K562 (cell line): ENCODE results near the gene RNF17. TPM values are rescaled to one million over a fixed set of nuclear protein-coding genes. Genes with fewer than 3 reads are reported as not detected.
A peak's percentile ranks its signal among the peaks of the same experiment; 100 is the strongest.

Source experiments
- ARID2 ChIP-seq: fragments of 450-650 bp; IDR thresholded peaks from 2 replicates; pipeline ENCODE4 v1.6.1; 2017; ENCODE audit warnings: antibody characterized with exemption, mild to moderate bottlenecking
- ARNT ChIP-seq, 2 experiments: fragments of 450-650 bp; IDR thresholded peaks; 2 replicates each; pipeline ENCODE4 v1.6.1; 2016; ENCODE audit warnings: mild to moderate bottlenecking in 1 of 2
- BHLHE40 ChIP-seq: IDR thresholded peaks from 2 replicates; pipeline ENCODE4 v1.6.1; 2011; ENCODE audit warnings: low read length, improper control_type of control experiment
- CBFA2T3 ChIP-seq: fragments of 450-650 bp; IDR thresholded peaks from 2 replicates; pipeline ENCODE4 v1.6.1; 2017
- CTBP1 ChIP-seq: fragments of 450-650 bp; IDR thresholded peaks from 2 replicates; pipeline ENCODE4 v1.6.1; 2016; ENCODE audit warnings: borderline replicate concordance
- EHMT2 ChIP-seq: fragments of 450-650 bp; IDR thresholded peaks from 2 replicates; pipeline ENCODE4 v1.6.1; 2018; ENCODE audit warnings: antibody characterized with exemption
- FOXJ3 ChIP-seq: sonication (generic); formaldehyde crosslinking; IDR thresholded peaks from 2 replicates; pipeline ENCODE4 v1.4.0; 2020; ENCODE audit warnings: mild to moderate bottlenecking, missing genetic modification reagents
- FOXO4 ChIP-seq: fragments of 450-650 bp; formaldehyde crosslinking; IDR thresholded peaks from 2 replicates; pipeline ENCODE4 v1.4.0; 2020; ENCODE audit warnings: mild to moderate bottlenecking, moderate library complexity
- GATAD2A ChIP-seq: fragments of 450-650 bp; IDR thresholded peaks from 2 replicates; pipeline ENCODE4 v1.6.1; 2017
- HCFC1 ChIP-seq: IDR thresholded peaks from 2 replicates; pipeline ENCODE4 v1.6.1; 2012; ENCODE audit warnings: low read depth, low read length, improper control_type of control experiment
- HNRNPUL1 ChIP-seq: fragments of 200-400 bp; formaldehyde crosslinking; IDR thresholded peaks from 2 replicates; pipeline ENCODE4 v1.6.1; 2017; ENCODE audit warnings: low read length
- JUNB ChIP-seq: fragments of 450-650 bp; formaldehyde crosslinking; conservative IDR thresholded peaks from 2 replicates; pipeline ENCODE4 v1.4.0; 2020; ENCODE audit warnings: mild to moderate bottlenecking
- MTA3 ChIP-seq: fragments of 450-650 bp; formaldehyde crosslinking; IDR thresholded peaks from 2 replicates; pipeline ENCODE4 v1.6.1; 2017; ENCODE audit warnings: mild to moderate bottlenecking, borderline replicate concordance
- MXI1 ChIP-seq: IDR thresholded peaks from 2 replicates; pipeline ENCODE4 v1.6.1; 2011; ENCODE audit warnings: low read depth, mild to moderate bottlenecking, improper control_type of control experiment, low read length
- NCOA1 ChIP-seq: fragments of 450-650 bp; IDR thresholded peaks from 2 replicates; pipeline ENCODE4 v1.6.1; 2016; ENCODE audit warnings: low read depth
- NELFE ChIP-seq: IDR thresholded peaks from 2 replicates; pipeline ENCODE4 v1.6.1; 2011; ENCODE audit warnings: mild to moderate bottlenecking; ENCODE audit not compliant: insufficient read depth, insufficient read length
- PHF8 ChIP-seq: fragments of 200-600 bp; sonication (generic); IDR thresholded peaks from 2 replicates; pipeline ENCODE4 v1.6.1; 2012; ENCODE audit warnings: mixed run types, mild to moderate bottlenecking, inconsistent platforms, low read length, moderate library complexity, borderline replicate concordance
- RBM15 ChIP-seq: fragments of 200-400 bp; formaldehyde crosslinking; IDR thresholded peaks from 2 replicates; pipeline ENCODE4 v1.6.1; 2018; ENCODE audit warnings: mild to moderate bottlenecking, low read length, moderate library complexity; ENCODE audit not compliant: insufficient read depth
- RBM39 ChIP-seq: fragments of 200-400 bp; formaldehyde crosslinking; optimal IDR thresholded peaks from 2 replicates; pipeline ENCODE3; 2018; ENCODE audit warnings: low read depth, low read length
- RNF219 ChIP-seq: fragments of 250-450 bp; sonication (Bioruptor Pico); IDR thresholded peaks from 2 replicates; pipeline ENCODE4 v1.5.0; 2022; ENCODE audit warnings: mild to moderate bottlenecking
- SMARCB1 ChIP-seq: IDR thresholded peaks from 2 replicates; pipeline ENCODE4 v1.6.1; 2011; ENCODE audit warnings: improper control_type of control experiment, low read depth; ENCODE audit not compliant: insufficient read length
- SNIP1 ChIP-seq: fragments of 450-650 bp; IDR thresholded peaks from 2 replicates; pipeline ENCODE4 v1.7.1; 2017; ENCODE audit warnings: low read depth, mild to moderate bottlenecking
- SP2 ChIP-seq: IDR thresholded peaks from 2 replicates; pipeline ENCODE4 v1.6.1; 2011; ENCODE audit warnings: mild to moderate bottlenecking, low read depth, low read length, moderate library complexity; ENCODE audit not compliant: poor library complexity, severe bottlenecking; ENCODE audit errors: extremely low read depth
- TCF7 ChIP-seq: sonication (generic); IDR thresholded peaks from 2 replicates; pipeline ENCODE4 v1.6.1; 2016; ENCODE audit warnings: antibody characterized with exemption, borderline replicate concordance
- TCFL5 ChIP-seq: fragments of 250-450 bp; sonication (Bioruptor Pico); conservative IDR thresholded peaks from 2 replicates; pipeline ENCODE4 v1.6.1; 2021; ENCODE audit warnings: mild to moderate bottlenecking, moderate library complexity, matching md5 sums
- TRIM28 ChIP-seq: fragments of 450-650 bp; IDR thresholded peaks from 2 replicates; pipeline ENCODE4 v1.6.1; 2017
- ZBTB17 ChIP-seq: fragments of 450-650 bp; formaldehyde crosslinking; IDR thresholded peaks from 2 replicates; pipeline ENCODE4 v1.4.0; 2020; ENCODE audit warnings: mild to moderate bottlenecking
- ZKSCAN3 ChIP-seq: fragments of 250-450 bp; sonication (Bioruptor Pico); IDR thresholded peaks from 2 replicates; pipeline ENCODE4 v1.4.0; 2020
- ZNF282 ChIP-seq: sonication (generic); formaldehyde crosslinking; IDR thresholded peaks from 2 replicates; pipeline ENCODE4 v1.8.1; 2023; ENCODE audit warnings: missing genetic modification reagents
- ZNF324 ChIP-seq: fragments of 250-450 bp; sonication (Bioruptor Pico); IDR thresholded peaks from 2 replicates; pipeline ENCODE4 v1.4.0; 2020; ENCODE audit warnings: mild to moderate bottlenecking
- ZNF583 ChIP-seq: fragments of 250-450 bp; sonication (Bioruptor Pico); IDR thresholded peaks from 2 replicates; pipeline ENCODE4 v1.4.0; 2020
- polyA plus RNA-seq, 8 experiments: library from polyadenylated mRNA; depleted of rRNA in 4 of 8; stranded (reverse) in 5 of 8; unstranded in 3 of 8; fragments of >200 nt; fragmentation: Nextera tagmentation in 2 of 8; fragmentation: Illumina TruSeq in 1 of 8; extraction: Ambion mirVana in 2 of 8; extraction: Trizol in 1 of 8; gene quantifications; 2 replicates each; pipeline versions ENCODE4 v1.2.1 to v1.2.3, GENCODE V29; 2011 to 2014; ENCODE audit warnings: inconsistent platforms in 1 of 8, missing spikeins in 1 of 8
- total RNA-seq, 7 experiments: library from RNA; depleted of rRNA in 6 of 7; stranded (reverse); fragments of >200 nt in 6 of 7; fragmentation: Illumina TruSeq in 2 of 7; extraction: Trizol in 2 of 7; gene quantifications; 2 replicates each; pipeline versions ENCODE4 v1.2.1 to v1.2.3, GENCODE V29; 2011 to 2021; ENCODE audit warnings: low replicate concordance in 1 of 7

The RNF17 gene
- total and polyA plus RNA-seq, 9 of the 15 experiments (the other 6 are each of a cell fraction or from before 2014, with no cell fraction given), result 0.11 to 0.90 (median 0.58) TPM

GRCh38 chr13:24922745-24923591 lies 159.0 kb downstream of the RNF17 start (continued):
- TF ChIP-seq EHMT2 (no peak), GATAD2A (no peak), CTBP1 (peak; percentile 59; the same call in 1 of the 2 replicates), ARNT (IDR thresholded peaks at IDR 0.05) (0 out of 4 replicates have a peak, but pooled peaks of 1 of the 2 experiments have one; percentile 64), SNIP1 (no peak), BHLHE40 (no peak), TCFL5 (CRISPR knock-in tag) (no peak), NCOA1 (no peak), JUNB (CRISPR knock-in tag) (no peak), SP2 (no peak), RNF219 (CRISPR knock-in tag) (no peak), FOXJ3 (CRISPR knock-in tag) (no peak), ZBTB17 (no peak), SMARCB1 (no peak), ZKSCAN3 (CRISPR knock-in tag) (no peak), RBM15 (no peak), ZNF583 (CRISPR knock-in tag) (no peak), FOXO4 (CRISPR knock-in tag) (no peak), PHF8 (peak; percentile 74), TRIM28 (peak; percentile 40; the same call in 1 of the 2 replicates), ZNF282 (no peak), MTA3 (peak; percentile 84; the same call in 1 of the 2 replicates), TCF7 (no peak), RBM39 (no peak), HCFC1 (peak; percentile 97), CBFA2T3 (no peak), HNRNPUL1 (no peak), ZNF324 (no peak), ARID2 (no peak), NELFE (no peak), MXI1 (0 out of 2 replicates have a peak, but pooled peaks have one; percentile 32)
